Stomach (tissue), 4 donors: ENCODE data around the gene CD200R1L.

Experiments
- EP300 ChIP-seq: sonication (generic); formaldehyde crosslinking; IDR thresholded peaks from one replicate; pipeline ENCODE4 v1.6.1; 2017; ENCODE audit warnings: antibody characterized with exemption
- POLR2A ChIP-seq, 4 donors: fragments of 450-650 bp; IDR thresholded peaks; one replicate each; pipeline ENCODE4 v1.6.1; 2016; ENCODE audit warnings: antibody characterized with exemption in 4 of 4, control low read depth in 2 of 4, mild to moderate bottlenecking in 1 of 4, moderate library complexity in 1 of 4
- POLR2AphosphoS5 ChIP-seq, 3 donors: sonication (generic); formaldehyde crosslinking; IDR thresholded peaks; one replicate each; pipeline ENCODE4 v1.6.1; 2016; ENCODE audit warnings: antibody characterized with exemption in 3 of 3
- TF ChIP-seq, protein P1 (sequence below), 7 experiments: fragments of 450-650 bp in 4 of 7; fragments of 200-600 bp in 3 of 7; sonication (generic) in 3 of 7; IDR thresholded peaks; one replicate each; pipeline ENCODE4 v1.5.1; 2016 to 2019; ENCODE audit warnings: antibody characterized with exemption in 7 of 7, control low read depth in 2 of 7, mild to moderate bottlenecking in 1 of 7

DNA sequence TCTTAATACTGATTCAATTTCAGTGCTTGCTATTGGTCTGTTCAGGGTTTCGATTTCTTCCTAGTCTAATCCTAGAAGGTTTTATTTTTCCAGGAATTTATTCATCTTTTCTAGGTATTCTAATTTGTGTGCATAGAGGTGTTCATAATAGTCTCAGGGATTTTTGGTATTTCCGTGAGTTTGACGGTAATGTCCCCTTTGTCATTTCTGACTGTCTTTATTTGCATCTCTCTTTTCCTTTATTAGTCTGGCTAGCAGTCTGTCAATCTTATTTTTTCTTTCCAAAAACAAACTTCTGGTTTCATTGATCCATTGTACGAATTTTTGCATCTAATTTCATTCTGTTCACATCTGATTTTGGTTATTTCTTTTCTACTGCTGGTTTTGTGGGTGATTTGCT is 35.2 kb upstream of the CD200R1L start:
- TF ChIP-seq, protein P1, sequence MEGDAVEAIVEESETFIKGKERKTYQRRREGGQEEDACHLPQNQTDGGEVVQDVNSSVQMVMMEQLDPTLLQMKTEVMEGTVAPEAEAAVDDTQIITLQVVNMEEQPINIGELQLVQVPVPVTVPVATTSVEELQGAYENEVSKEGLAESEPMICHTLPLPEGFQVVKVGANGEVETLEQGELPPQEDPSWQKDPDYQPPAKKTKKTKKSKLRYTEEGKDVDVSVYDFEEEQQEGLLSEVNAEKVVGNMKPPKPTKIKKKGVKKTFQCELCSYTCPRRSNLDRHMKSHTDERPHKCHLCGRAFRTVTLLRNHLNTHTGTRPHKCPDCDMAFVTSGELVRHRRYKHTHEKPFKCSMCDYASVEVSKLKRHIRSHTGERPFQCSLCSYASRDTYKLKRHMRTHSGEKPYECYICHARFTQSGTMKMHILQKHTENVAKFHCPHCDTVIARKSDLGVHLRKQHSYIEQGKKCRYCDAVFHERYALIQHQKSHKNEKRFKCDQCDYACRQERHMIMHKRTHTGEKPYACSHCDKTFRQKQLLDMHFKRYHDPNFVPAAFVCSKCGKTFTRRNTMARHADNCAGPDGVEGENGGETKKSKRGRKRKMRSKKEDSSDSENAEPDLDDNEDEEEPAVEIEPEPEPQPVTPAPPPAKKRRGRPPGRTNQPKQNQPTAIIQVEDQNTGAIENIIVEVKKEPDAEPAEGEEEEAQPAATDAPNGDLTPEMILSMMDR (IDR thresholded peaks at IDR 0.05), result no peak
- TF ChIP-seq POLR2AphosphoS5 (IDR thresholded peaks at IDR 0.05) (no peak), POLR2A (IDR thresholded peaks at IDR 0.05) (no peak), EP300 (no peak)
